Neuronal stem cell (in vitro differentiated cells): Measurements from ENCODE around the gene WWOX.

Source experiments
- DNase-seq: peaks from one replicate; pipeline ENCODE4 v3.0.0-alpha.2; 2013; ENCODE audit warnings: low spot score
- H2AFZ ChIP-seq: one replicate; pipeline ENCODE4 v1.6.1; 2013; ENCODE audit warnings: mild to moderate bottlenecking, low read length, inconsistent platforms
- H2AK5ac ChIP-seq: 2 replicates; pipeline ENCODE4 v1.6.1; 2013; ENCODE audit warnings: low read depth, mild to moderate bottlenecking, inconsistent platforms, low read length, moderate library complexity, mixed read lengths
- H2BK120ac ChIP-seq: 2 replicates; pipeline ENCODE4 v1.6.1; 2013; ENCODE audit warnings: low read depth, mild to moderate bottlenecking, inconsistent platforms, low read length, moderate library complexity, mixed read lengths
- H2BK12ac ChIP-seq: one replicate; pipeline ENCODE4 v1.6.1; 2013; ENCODE audit warnings: low read length, inconsistent platforms
- H2BK15ac ChIP-seq: 2 replicates; pipeline ENCODE4 v1.6.1; 2013; ENCODE audit warnings: mild to moderate bottlenecking, low read length, inconsistent platforms, mixed read lengths
- H2BK5ac ChIP-seq: one replicate; pipeline ENCODE4 v1.6.1; 2013; ENCODE audit warnings: inconsistent platforms, mild to moderate bottlenecking, low read length, moderate library complexity
- H3K14ac ChIP-seq: one replicate; pipeline ENCODE4 v1.6.1; 2013; ENCODE audit warnings: low read length, inconsistent platforms
- H3K18ac ChIP-seq: 2 replicates; pipeline ENCODE4 v1.6.1; 2013; ENCODE audit warnings: low read length, inconsistent platforms
- H3K23ac ChIP-seq: 2 replicates; pipeline ENCODE4 v1.6.1; 2013; ENCODE audit warnings: low read depth, mild to moderate bottlenecking, mixed read lengths, low read length, inconsistent platforms; ENCODE audit not compliant: poor library complexity
- H3K27ac ChIP-seq: replicated peaks from 3 replicates; pipeline ENCODE4 v1.5.1; 2013; ENCODE audit warnings: low read length, inconsistent platforms
- H3K27me3 ChIP-seq, 3 experiments: 2 replicates each; pipeline ENCODE4 v1.6.1; 2013; ENCODE audit warnings: low read length in 3 of 3, mild to moderate bottlenecking in 2 of 3, inconsistent platforms in 1 of 3, low read depth in 1 of 3, mixed read lengths in 1 of 3, moderate library complexity in 1 of 3; ENCODE audit not compliant: control insufficient read depth in 3 of 3, insufficient read depth in 3 of 3
- H3K36me3 ChIP-seq, 2 donors: replicated peaks in 1 of 2; 2 replicates each; pipeline ENCODE4 v1.6.1; 2013; ENCODE audit warnings: low read length in 2 of 2; ENCODE audit not compliant: control insufficient read depth in 2 of 2, insufficient read depth in 2 of 2
- H3K4ac ChIP-seq: 2 replicates; pipeline ENCODE4 v1.6.1; 2013; ENCODE audit warnings: inconsistent platforms, mild to moderate bottlenecking, low read length, moderate library complexity
- H3K4me1 ChIP-seq, 2 donors: 1 replicate in 1 of 2; 2 replicates in 1 of 2; pipeline ENCODE4 v1.6.1; 2013; ENCODE audit warnings: low read length in 2 of 2, low read depth in 1 of 2; ENCODE audit not compliant: control insufficient read depth in 2 of 2, insufficient read depth in 1 of 2
- H3K4me2 ChIP-seq: one replicate; pipeline ENCODE4 v1.6.1; 2013; ENCODE audit warnings: mild to moderate bottlenecking, low read length, inconsistent platforms; ENCODE audit not compliant: insufficient read depth, poor library complexity, severe bottlenecking
- H3K4me3 ChIP-seq, 2 donors: 2 replicates each; pipeline ENCODE4 v1.5.1; 2013; ENCODE audit warnings: low read length in 2 of 2, mild to moderate bottlenecking in 2 of 2, inconsistent platforms in 1 of 2, moderate library complexity in 1 of 2
- H3K79me1 ChIP-seq: one replicate; pipeline ENCODE4 v1.6.1; 2013; ENCODE audit warnings: low read depth, mild to moderate bottlenecking, inconsistent platforms, low read length, moderate library complexity
- H3K9ac ChIP-seq: one replicate; pipeline ENCODE4 v1.6.1; 2013; ENCODE audit warnings: mild to moderate bottlenecking, low read depth, low read length, inconsistent platforms; ENCODE audit not compliant: poor library complexity
- H3K9me3 ChIP-seq, 2 donors: replicated peaks in 1 of 2; 2 replicates each; pipeline versions ENCODE3 to v1.6.1; 2013; ENCODE audit warnings: low read length in 2 of 2, mild to moderate bottlenecking in 2 of 2, inconsistent platforms in 1 of 2, low read depth in 1 of 2, mixed read lengths in 1 of 2, moderate library complexity in 1 of 2; ENCODE audit not compliant: control insufficient read depth in 2 of 2, insufficient read depth in 1 of 2
- H4K8ac ChIP-seq: one replicate; pipeline ENCODE4 v1.6.1; 2013; ENCODE audit warnings: low read depth, mild to moderate bottlenecking, inconsistent platforms, low read length, moderate library complexity
- H4K91ac ChIP-seq: one replicate; pipeline ENCODE4 v1.6.1; 2013; ENCODE audit warnings: low read length, low read depth, mild to moderate bottlenecking, inconsistent platforms; ENCODE audit not compliant: poor library complexity
- WGBS, 2 donors: extraction: QIAGEN DNeasy Blood & Tissue Kit; methylation state at CpG; one replicate each; pipeline ENCODE4 v1.1.7; 2013; ENCODE audit warnings: missing lambda C conversion rate in 2 of 2, mixed read lengths in 1 of 2; ENCODE audit not compliant: insufficient read length in 2 of 2, insufficient replicate concordance in 1 of 2; ENCODE audit errors: extremely low coverage in 2 of 2; 5-methylcytosine and 5-hydroxymethylcytosine counted together

Gene WWOX

GRCh38 chr16:78925083-78925767 lies 825.8 kb downstream of the WWOX start:
- no peak overlapping the region for H2AFZ ChIP-seq
- H2BK12ac ChIP-seq, result no peak overlapping the region
- no peak overlapping the region for H3K27ac ChIP-seq
- no peak overlapping the region for H3K4me3 ChIP-seq
- H3K27me3 ChIP-seq, result no peaks in the 10 kb centered on the region
- H3K14ac ChIP-seq, result no peak overlapping the region
- no peak overlapping the region for H2BK5ac ChIP-seq
- no peak overlapping the region for H3K23ac ChIP-seq
- H3K36me3 ChIP-seq, result no peaks in the 10 kb centered on the region
- no peak overlapping the region for H3K9ac ChIP-seq
- H3K9me3 ChIP-seq, result peaks cover 3 to 9% of the 10 kb centered on the region in 2 donors
- H2BK120ac ChIP-seq, result no peak overlapping the region
- H3K4me2 ChIP-seq, result no peak overlapping the region
- H2BK15ac ChIP-seq, result no peak overlapping the region
- no peak overlapping the region for H3K18ac ChIP-seq
- no peak overlapping the region for H2AK5ac ChIP-seq
- H4K8ac ChIP-seq, result no peak overlapping the region
- no CpG with 5 or more reads among the region's 8 CpGs for WGBS, 2 donors
- no peak overlapping the region for H3K4ac ChIP-seq
- DNase-seq, result no peak
- no peak overlapping the region for H4K91ac ChIP-seq
- H3K4me1 ChIP-seq, result no peaks in the 10 kb centered on the region
- H3K79me1 ChIP-seq, result no peaks in the 10 kb centered on the region

GRCh38 chr16:78926723-78927210 lies 827.3 kb downstream of the WWOX start:
- no peak overlapping the region for H3K27ac ChIP-seq
- H3K79me1 ChIP-seq, result no peaks in the 10 kb centered on the region
- no peak for DNase-seq
- no peak overlapping the region for H2BK120ac ChIP-seq
- no peak overlapping the region for H2BK15ac ChIP-seq
- H3K4me3 ChIP-seq, result no peak overlapping the region
- H2BK12ac ChIP-seq, result no peak overlapping the region
- no peaks in the 10 kb centered on the region for H3K36me3 ChIP-seq
- WGBS, 2 donors, result no CpG with 5 or more reads among the region's 5 CpGs
- no peak overlapping the region for H3K18ac ChIP-seq
- no peak overlapping the region for H3K4ac ChIP-seq
- H3K14ac ChIP-seq, result no peak overlapping the region
- H3K4me2 ChIP-seq, result no peak overlapping the region
- H2AK5ac ChIP-seq, result no peak overlapping the region
- no peak overlapping the region for H3K23ac ChIP-seq
- no peak overlapping the region for H4K91ac ChIP-seq
- no peaks in the 10 kb centered on the region for H3K4me1 ChIP-seq
- H4K8ac ChIP-seq, result no peak overlapping the region
- H3K9ac ChIP-seq, result no peak overlapping the region
- H2BK5ac ChIP-seq, result no peak overlapping the region
- no peaks in the 10 kb centered on the region for H3K27me3 ChIP-seq
- no peak overlapping the region for H2AFZ ChIP-seq
- peaks cover 2 to 4% of the 10 kb centered on the region in 2 donors for H3K9me3 ChIP-seq

GRCh38 chr16:78927766-78928165 lies 828.3 kb downstream of the WWOX start:
- H3K4me1 ChIP-seq, result no peaks in the 10 kb centered on the region
- H3K23ac ChIP-seq, result no peak overlapping the region
- H2AFZ ChIP-seq, result no peak overlapping the region
- H3K4me2 ChIP-seq, result no peak overlapping the region
- H2BK12ac ChIP-seq, result no peak overlapping the region
- H3K18ac ChIP-seq, result no peak overlapping the region
- no peak overlapping the region for H4K91ac ChIP-seq
- H2BK120ac ChIP-seq, result no peak overlapping the region
- H4K8ac ChIP-seq, result no peak overlapping the region
- no peak overlapping the region for H3K14ac ChIP-seq
- WGBS, 2 donors, result no CpG with 5 or more reads among the region's 4 CpGs
- no peaks in the 10 kb centered on the region for H3K36me3 ChIP-seq
- no peak overlapping the region for H2BK15ac ChIP-seq
- H3K9ac ChIP-seq, result no peak overlapping the region
- H3K27me3 ChIP-seq, result no peaks in the 10 kb centered on the region
- DNase-seq, result no peak
- H2BK5ac ChIP-seq, result no peak overlapping the region
- H3K4me3 ChIP-seq, result no peak overlapping the region
- no peaks in the 10 kb centered on the region for H3K79me1 ChIP-seq
- H3K27ac ChIP-seq, result no peak overlapping the region
- no peak overlapping the region for H3K4ac ChIP-seq
- peaks cover 0 to 2% of the 10 kb centered on the region in 2 donors for H3K9me3 ChIP-seq
- no peak overlapping the region for H2AK5ac ChIP-seq

GRCh38 chr16:78929841-78930240 lies 830.4 kb downstream of the WWOX start:
- no peak overlapping the region for H3K14ac ChIP-seq
- no peak overlapping the region for H2BK12ac ChIP-seq
- H2AFZ ChIP-seq, result no peak overlapping the region
- no peak overlapping the region for H4K8ac ChIP-seq
- H3K27me3 ChIP-seq, result no peaks in the 10 kb centered on the region
- H3K18ac ChIP-seq, result no peak overlapping the region
- WGBS, 2 donors, result no CpG with 5 or more reads among the region's 7 CpGs
- H3K9me3 ChIP-seq, result peaks cover 0 to 2% of the 10 kb centered on the region in 2 donors
- no peak overlapping the region for H3K23ac ChIP-seq
- H3K79me1 ChIP-seq, result no peaks in the 10 kb centered on the region
- no peak overlapping the region for H2AK5ac ChIP-seq
- no peak for DNase-seq
- no peak overlapping the region for H3K27ac ChIP-seq
- no peak overlapping the region for H3K4me3 ChIP-seq
- no peak overlapping the region for H4K91ac ChIP-seq
- no peak overlapping the region for H3K9ac ChIP-seq
- H3K4me1 ChIP-seq, result no peaks in the 10 kb centered on the region
- H3K4ac ChIP-seq, result no peak overlapping the region
- H2BK5ac ChIP-seq, result no peak overlapping the region
- H3K36me3 ChIP-seq, result no peaks in the 10 kb centered on the region
- H2BK15ac ChIP-seq, result no peak overlapping the region
- H3K4me2 ChIP-seq, result no peak overlapping the region
- no peak overlapping the region for H2BK120ac ChIP-seq
